KMS-11 (cell line): Measurements from ENCODE around the gene HTR3D.
"Not testable (repeated sequence)": the region's sequence is repeated elsewhere in the genome, so short reads cannot be mapped to it uniquely, and the experiment has no call there.

Experiments
- H2AFZ ChIP-seq: fragments of 200-600 bp; sonication (generic); 2 replicates; pipeline ENCODE4 v1.6.1; 2016; ENCODE audit warnings: antibody characterized with exemption, mixed run types, low read depth
- H3K27ac ChIP-seq: fragments of 200-600 bp; sonication (generic); 2 replicates; pipeline ENCODE4 v1.6.1; 2016; ENCODE audit warnings: mild to moderate bottlenecking, mixed run types
- H3K27me3 ChIP-seq: fragments of 200-600 bp; sonication (generic); 2 replicates; pipeline ENCODE4 v1.6.1; 2017; ENCODE audit warnings: mild to moderate bottlenecking, low read depth, mixed run types, moderate library complexity; ENCODE audit not compliant: insufficient read depth
- H3K36me3 ChIP-seq: fragments of 200-600 bp; sonication (generic); 2 replicates; pipeline ENCODE4 v1.6.1; 2017; ENCODE audit warnings: mild to moderate bottlenecking, mixed run types; ENCODE audit not compliant: insufficient read depth
- H3K4me1 ChIP-seq: fragments of 200-600 bp; sonication (generic); 2 replicates; pipeline ENCODE4 v1.6.1; 2016; ENCODE audit warnings: mild to moderate bottlenecking, low read depth, mixed run types; ENCODE audit not compliant: poor library complexity, severe bottlenecking
- H3K4me2 ChIP-seq: fragments of 200-600 bp; sonication (generic); 2 replicates; pipeline ENCODE4 v1.7.0; 2016; ENCODE audit warnings: mild to moderate bottlenecking, mixed run types
- H3K4me3 ChIP-seq: fragments of 200-600 bp; sonication (generic); IDR thresholded peaks from 2 replicates; pipeline ENCODE4 v1.6.1; 2017; ENCODE audit warnings: low read depth, low read length, mixed read lengths; ENCODE audit not compliant: insufficient read depth
- H3K79me2 ChIP-seq: fragments of 200-600 bp; sonication (generic); 2 replicates; pipeline ENCODE4 v1.6.1; 2016; ENCODE audit warnings: low read depth, mixed run types; ENCODE audit not compliant: insufficient read depth
- H3K9ac ChIP-seq: fragments of 200-600 bp; sonication (generic); 2 replicates; pipeline ENCODE4 v1.6.1; 2016; ENCODE audit warnings: mild to moderate bottlenecking, mixed run types
- H4K20me1 ChIP-seq: fragments of 200-600 bp; sonication (generic); 2 replicates; pipeline ENCODE4 v1.6.1; 2016; ENCODE audit warnings: mild to moderate bottlenecking, mixed run types; ENCODE audit not compliant: insufficient read depth
- CTCF ChIP-seq: fragments of 200-600 bp; sonication (generic); conservative IDR thresholded peaks from 2 replicates; pipeline ENCODE4 v1.6.1; 2017; ENCODE audit warnings: low read depth, mild to moderate bottlenecking, antibody characterized with exemption, low read length, moderate library complexity, mixed read lengths

Gene HTR3D

DNA sequence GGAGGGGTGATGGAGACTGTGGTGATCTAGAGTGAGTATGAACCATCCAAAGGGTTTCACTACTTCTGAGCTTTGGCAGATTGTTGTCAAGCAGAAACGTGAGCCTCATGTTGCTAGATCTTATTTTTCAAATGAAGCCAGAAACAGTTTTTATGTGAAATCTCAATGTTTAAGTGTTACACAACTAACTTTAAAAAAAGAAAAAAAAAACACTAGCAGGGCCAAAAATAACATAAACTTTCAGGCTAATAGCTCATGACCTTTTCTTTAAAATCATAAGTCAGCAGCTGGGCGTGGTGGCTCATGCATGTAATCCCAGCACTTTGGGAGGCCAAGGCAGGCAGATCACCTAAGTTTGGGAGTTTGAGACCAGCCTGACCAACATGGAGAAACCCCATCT lies 2.1 kb upstream of the HTR3D start:
- Histone ChIP-seq H3K4me3 (no peak overlapping the region), H3K27ac (no peak overlapping the region), H2AFZ (no peak overlapping the region), H3K4me2 (no peak overlapping the region), H3K4me1 (no peaks in the 10 kb centered on the region), H3K9ac (no peak overlapping the region), H3K79me2 (no peaks in the 10 kb centered on the region), H4K20me1 (no peaks in the 10 kb centered on the region), H3K27me3 (no peaks in the 10 kb centered on the region), H3K36me3 (no peaks in the 10 kb centered on the region)
- no peak for TF ChIP-seq CTCF

DNA sequence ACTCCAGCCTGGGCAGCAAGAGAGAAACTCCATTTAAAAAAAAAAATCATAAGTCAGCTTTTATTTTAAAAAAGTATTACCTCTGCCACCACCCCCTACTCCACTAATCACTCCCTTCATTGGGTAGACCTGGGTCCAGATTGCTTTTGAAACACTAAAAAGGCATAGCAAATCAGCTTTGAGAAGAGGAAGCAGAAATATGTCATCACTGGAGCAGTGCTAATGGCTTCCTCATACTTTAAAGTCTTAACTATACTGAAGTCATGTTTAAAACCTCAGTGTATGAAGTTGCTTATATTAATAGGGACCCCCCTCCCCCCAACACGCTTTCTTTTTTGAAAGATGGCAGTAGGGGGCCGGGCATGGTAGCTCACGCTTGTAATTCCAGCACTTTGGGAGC lies 1.0 kb upstream of the HTR3D start:
- no peak overlapping the region for H3K4me3 ChIP-seq
- no peak overlapping the region for H3K27ac ChIP-seq
- H3K9ac ChIP-seq: no peak overlapping the region
- H3K79me2 ChIP-seq: no peaks in the 10 kb centered on the region
- H3K4me1 ChIP-seq: no peaks in the 10 kb centered on the region
- no peaks in the 10 kb centered on the region for H3K27me3 ChIP-seq
- no peak overlapping the region for H3K4me2 ChIP-seq
- H4K20me1 ChIP-seq: no peaks in the 10 kb centered on the region
- H3K36me3 ChIP-seq: no peaks in the 10 kb centered on the region
- H2AFZ ChIP-seq: no peak overlapping the region
- TF ChIP-seq CTCF: no peak

DNA sequence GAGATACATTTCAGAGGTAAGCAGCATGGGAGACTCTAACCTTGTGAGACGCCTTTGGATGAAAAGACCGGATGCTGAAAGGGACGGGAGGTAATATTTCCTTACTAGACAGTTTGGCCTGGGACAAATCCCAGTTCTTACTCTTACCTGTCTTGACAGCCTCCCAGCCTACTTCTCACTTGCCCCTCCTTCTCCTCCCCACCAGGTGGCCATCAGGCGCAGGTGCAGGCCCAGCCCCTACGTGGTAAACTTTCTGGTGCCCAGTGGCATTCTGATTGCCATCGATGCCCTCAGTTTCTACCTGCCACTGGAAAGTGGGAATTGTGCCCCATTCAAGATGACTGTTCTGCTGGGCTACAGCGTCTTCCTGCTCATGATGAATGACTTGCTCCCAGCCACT lies 6.3 kb downstream of the HTR3D start:
- Histone ChIP-seq H4K20me1 (no peaks in the 10 kb centered on the region), H3K9ac (no peak overlapping the region), H3K36me3 (no peaks in the 10 kb centered on the region), H3K4me3 (no peak overlapping the region), H2AFZ (no peak overlapping the region), H3K27me3 (no peaks in the 10 kb centered on the region), H3K27ac (no peak overlapping the region), H3K4me2 (no peak overlapping the region), H3K4me1 (no peaks in the 10 kb centered on the region), H3K79me2 (no peaks in the 10 kb centered on the region)
- no peak for TF ChIP-seq CTCF

DNA sequence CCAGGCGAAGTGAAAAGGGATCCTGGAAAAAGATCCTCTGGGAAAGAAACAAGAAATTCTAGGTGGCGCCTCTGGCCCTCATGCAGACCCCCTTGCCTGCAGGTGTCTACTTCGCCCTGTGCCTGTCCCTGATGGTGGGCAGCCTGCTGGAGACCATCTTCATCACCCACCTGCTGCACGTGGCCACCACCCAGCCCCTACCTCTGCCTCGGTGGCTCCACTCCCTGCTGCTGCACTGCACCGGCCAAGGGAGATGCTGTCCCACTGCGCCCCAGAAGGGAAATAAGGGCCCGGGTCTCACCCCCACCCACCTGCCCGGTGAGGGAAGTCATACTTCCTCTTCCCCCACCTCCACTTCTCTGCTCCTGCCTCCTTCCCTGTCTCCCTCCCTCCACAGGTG lies 6.8 kb downstream of the HTR3D start:
- H3K27me3 ChIP-seq, H3K9ac ChIP-seq, H3K4me2 ChIP-seq, H3K79me2 ChIP-seq, H3K4me3 ChIP-seq, H4K20me1 ChIP-seq, H3K27ac ChIP-seq, H3K4me1 ChIP-seq, H3K36me3 ChIP-seq, H2AFZ ChIP-seq: not testable (repeated sequence)

- Histone ChIP-seq H3K27me3 (no peaks in the 10 kb centered on the region), H3K9ac (no peak overlapping the region), H2AFZ (no peak overlapping the region), H4K20me1 (no peaks in the 10 kb centered on the region), H3K4me3 (no peak overlapping the region), H3K79me2 (no peaks in the 10 kb centered on the region), H3K36me3 (no peaks in the 10 kb centered on the region), H3K4me2 (no peak overlapping the region), H3K4me1 (no peaks in the 10 kb centered on the region), H3K27ac (no peak overlapping the region)
- no peak for TF ChIP-seq CTCF
These were observed 7.9 kb downstream of the HTR3D start for GRCh38 chr3:184039414-184039813.
